HL-60 (cell line): ENCODE data around the gene MAP3K14.

Experiments
- POLR2AphosphoS5 ChIP-seq: IDR thresholded peaks from 2 replicates; pipeline ENCODE4 v1.6.1; 2012; ENCODE audit warnings: low read depth
- SPI1 ChIP-seq: IDR thresholded peaks from 2 replicates; pipeline ENCODE4 v1.6.1; 2012; ENCODE audit warnings: low read depth, mild to moderate bottlenecking, borderline replicate concordance
- TF ChIP-seq, protein P1 (sequence below): IDR thresholded peaks from one replicate; pipeline ENCODE4 v1.5.1; 2011; ENCODE audit warnings: low read length, control low read depth, inconsistent platforms; ENCODE audit not compliant: insufficient read depth
- TF ChIP-seq, protein P2 (sequence below): IDR thresholded peaks from 2 replicates; pipeline ENCODE4 v1.6.1; 2012; ENCODE audit warnings: low read depth; ENCODE audit not compliant: insufficient replicate concordance

DNA sequence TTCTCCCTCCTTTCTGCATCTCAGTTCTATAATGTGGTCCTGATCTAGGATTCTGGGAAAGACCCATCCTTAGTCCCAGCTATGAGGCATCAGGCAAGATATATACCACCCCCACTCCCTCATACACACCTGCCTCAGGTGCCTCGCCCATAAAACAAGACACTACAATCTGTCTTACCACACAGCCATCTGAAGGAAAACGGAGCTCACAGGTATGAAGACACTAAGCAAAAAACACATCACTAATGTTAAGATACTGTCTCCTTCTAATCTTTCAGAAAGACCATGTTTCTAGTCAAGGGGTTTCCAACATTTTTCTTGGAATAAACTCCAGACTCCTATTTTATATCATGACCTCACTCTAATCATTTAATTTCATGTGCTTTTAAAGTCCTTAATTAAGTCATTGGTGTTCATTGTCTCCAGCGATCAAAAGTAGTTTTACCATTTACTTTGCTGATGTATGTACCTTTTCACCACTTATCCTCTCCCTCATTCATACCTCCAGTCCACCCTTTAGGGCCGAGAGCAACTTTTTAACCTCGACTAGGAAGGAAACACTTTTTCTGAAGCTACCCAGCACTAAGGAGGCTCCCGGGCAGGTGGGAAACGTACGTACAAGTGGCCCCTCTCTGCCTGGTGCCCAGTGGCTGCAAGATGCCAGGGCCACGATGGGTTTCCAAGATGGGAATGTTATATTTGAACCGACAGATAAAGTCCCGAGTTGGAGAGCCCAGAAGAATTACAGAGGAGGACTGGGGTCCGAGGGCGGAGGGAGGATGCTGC, 979 bp downstream of the MAP3K14 start:
- TF ChIP-seq, protein P1, sequence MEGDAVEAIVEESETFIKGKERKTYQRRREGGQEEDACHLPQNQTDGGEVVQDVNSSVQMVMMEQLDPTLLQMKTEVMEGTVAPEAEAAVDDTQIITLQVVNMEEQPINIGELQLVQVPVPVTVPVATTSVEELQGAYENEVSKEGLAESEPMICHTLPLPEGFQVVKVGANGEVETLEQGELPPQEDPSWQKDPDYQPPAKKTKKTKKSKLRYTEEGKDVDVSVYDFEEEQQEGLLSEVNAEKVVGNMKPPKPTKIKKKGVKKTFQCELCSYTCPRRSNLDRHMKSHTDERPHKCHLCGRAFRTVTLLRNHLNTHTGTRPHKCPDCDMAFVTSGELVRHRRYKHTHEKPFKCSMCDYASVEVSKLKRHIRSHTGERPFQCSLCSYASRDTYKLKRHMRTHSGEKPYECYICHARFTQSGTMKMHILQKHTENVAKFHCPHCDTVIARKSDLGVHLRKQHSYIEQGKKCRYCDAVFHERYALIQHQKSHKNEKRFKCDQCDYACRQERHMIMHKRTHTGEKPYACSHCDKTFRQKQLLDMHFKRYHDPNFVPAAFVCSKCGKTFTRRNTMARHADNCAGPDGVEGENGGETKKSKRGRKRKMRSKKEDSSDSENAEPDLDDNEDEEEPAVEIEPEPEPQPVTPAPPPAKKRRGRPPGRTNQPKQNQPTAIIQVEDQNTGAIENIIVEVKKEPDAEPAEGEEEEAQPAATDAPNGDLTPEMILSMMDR, result no peak
- TF ChIP-seq SPI1 (no peak), POLR2AphosphoS5 (no peak)
- TF ChIP-seq, protein P2, sequence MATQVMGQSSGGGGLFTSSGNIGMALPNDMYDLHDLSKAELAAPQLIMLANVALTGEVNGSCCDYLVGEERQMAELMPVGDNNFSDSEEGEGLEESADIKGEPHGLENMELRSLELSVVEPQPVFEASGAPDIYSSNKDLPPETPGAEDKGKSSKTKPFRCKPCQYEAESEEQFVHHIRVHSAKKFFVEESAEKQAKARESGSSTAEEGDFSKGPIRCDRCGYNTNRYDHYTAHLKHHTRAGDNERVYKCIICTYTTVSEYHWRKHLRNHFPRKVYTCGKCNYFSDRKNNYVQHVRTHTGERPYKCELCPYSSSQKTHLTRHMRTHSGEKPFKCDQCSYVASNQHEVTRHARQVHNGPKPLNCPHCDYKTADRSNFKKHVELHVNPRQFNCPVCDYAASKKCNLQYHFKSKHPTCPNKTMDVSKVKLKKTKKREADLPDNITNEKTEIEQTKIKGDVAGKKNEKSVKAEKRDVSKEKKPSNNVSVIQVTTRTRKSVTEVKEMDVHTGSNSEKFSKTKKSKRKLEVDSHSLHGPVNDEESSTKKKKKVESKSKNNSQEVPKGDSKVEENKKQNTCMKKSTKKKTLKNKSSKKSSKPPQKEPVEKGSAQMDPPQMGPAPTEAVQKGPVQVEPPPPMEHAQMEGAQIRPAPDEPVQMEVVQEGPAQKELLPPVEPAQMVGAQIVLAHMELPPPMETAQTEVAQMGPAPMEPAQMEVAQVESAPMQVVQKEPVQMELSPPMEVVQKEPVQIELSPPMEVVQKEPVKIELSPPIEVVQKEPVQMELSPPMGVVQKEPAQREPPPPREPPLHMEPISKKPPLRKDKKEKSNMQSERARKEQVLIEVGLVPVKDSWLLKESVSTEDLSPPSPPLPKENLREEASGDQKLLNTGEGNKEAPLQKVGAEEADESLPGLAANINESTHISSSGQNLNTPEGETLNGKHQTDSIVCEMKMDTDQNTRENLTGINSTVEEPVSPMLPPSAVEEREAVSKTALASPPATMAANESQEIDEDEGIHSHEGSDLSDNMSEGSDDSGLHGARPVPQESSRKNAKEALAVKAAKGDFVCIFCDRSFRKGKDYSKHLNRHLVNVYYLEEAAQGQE, result no peak
